ENCODE results near the gene SORBS1. TPM values are rescaled to one million over a fixed set of nuclear protein-coding genes. Genes with fewer than 3 reads are reported as not detected.
A peak's percentile ranks its signal among the peaks of the same experiment; 100 is the strongest.

The SORBS1 gene
- total and polyA plus RNA-seq, 2 of the 13 experiments (the other 11 are each of a cell fraction or from before 2014, with no cell fraction given): 16.8 to 39.8 TPM

DNA sequence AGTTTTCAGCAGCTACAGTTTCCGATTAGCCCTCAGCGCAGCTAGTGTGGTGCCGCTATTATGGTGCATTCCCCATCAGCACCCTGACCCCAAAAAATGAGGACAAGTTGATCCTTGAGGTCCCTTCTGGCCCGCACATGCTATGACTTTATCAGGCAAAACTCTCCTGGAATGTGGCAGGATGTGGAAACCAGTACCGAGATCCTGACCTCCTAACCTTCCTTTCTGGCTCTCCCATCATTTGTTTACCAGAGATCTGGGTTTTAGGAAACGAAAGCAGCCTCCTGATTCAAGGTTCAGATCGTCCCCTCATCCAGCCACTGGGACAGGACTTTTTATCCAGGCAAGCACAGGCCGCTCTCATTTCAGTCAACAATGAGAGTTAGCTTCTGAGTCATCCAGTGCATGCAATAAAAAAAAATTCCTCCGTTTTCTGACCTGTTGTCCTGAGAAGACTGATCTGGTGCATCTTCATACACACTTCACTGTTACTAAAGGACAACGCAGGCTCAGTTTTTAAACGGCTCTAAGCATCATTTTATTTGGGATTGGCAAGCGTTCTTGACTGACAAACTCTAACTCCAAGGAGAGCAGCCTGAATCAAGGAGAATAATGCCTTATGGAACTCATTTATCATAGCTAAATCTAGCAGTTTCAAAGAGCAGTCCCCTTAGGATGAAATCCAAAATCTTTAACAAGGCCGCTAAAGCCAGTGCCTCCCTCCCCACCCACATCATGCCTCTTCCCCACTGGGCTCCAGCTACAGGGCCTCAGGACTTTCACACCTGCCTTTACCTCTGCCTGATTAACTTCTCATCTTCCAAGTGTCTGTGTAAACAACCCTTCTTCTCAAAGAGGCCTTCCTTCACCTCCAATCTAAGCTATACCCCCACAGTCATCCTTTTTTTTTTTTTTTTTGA lies 287.5 kb downstream of the SORBS1 start (continued):
- TF ChIP-seq HMG20B (CRISPR knock-in tag; conservative IDR thresholded peaks at IDR 0.05) (peak; percentile 65), ARNT2 (CRISPR knock-in tag; IDR thresholded peaks at IDR 0.05; ENCODE audit: low read depth) (no peak), ZNF7 (CRISPR knock-in tag; IDR thresholded peaks at IDR 0.05) (no peak), AGO1 (IDR thresholded peaks at IDR 0.05; ENCODE audit: low read depth, low read length, poor library complexity, severe bottlenecking) (no peak), BORCS8-MEF2B (CRISPR knock-in tag; IDR thresholded peaks at IDR 0.05) (no peak; the same call in 1 of the 2 replicates), GATAD2A (CRISPR knock-in tag; IDR thresholded peaks at IDR 0.05) (peak; percentile 89), KAT8 (CRISPR knock-in tag; IDR thresholded peaks at IDR 0.05) (0 out of 2 replicates have a peak, but pooled peaks have one; percentile 42), ZMYM4 (CRISPR knock-in tag; IDR thresholded peaks at IDR 0.05) (peak; percentile 61), KDM3A (CRISPR knock-in tag; IDR thresholded peaks at IDR 0.05; ENCODE audit: low read depth) (no peak), NFKBIZ (CRISPR knock-in tag; IDR thresholded peaks at IDR 0.05) (peak; percentile 90; the same call in 1 of the 2 replicates), CBX5 (CRISPR knock-in tag; IDR thresholded peaks at IDR 0.05; ENCODE audit: borderline replicate concordance) (no peak), ZNF781 (CRISPR knock-in tag; IDR thresholded peaks at IDR 0.05; ENCODE audit: borderline replicate concordance, not compliant biosample characterization) (no peak), ZKSCAN8 (CRISPR knock-in tag; IDR thresholded peaks at IDR 0.05; ENCODE audit: borderline replicate concordance) (0 out of 2 replicates have a peak, but pooled peaks have one; percentile 65), ZSCAN9 (CRISPR knock-in tag; IDR thresholded peaks at IDR 0.05; ENCODE audit: borderline replicate concordance) (peak; percentile 43; the same call in 1 of the 2 replicates), MLLT10 (CRISPR knock-in tag; IDR thresholded peaks at IDR 0.05) (no peak)
- TF ChIP-seq, protein P1, sequence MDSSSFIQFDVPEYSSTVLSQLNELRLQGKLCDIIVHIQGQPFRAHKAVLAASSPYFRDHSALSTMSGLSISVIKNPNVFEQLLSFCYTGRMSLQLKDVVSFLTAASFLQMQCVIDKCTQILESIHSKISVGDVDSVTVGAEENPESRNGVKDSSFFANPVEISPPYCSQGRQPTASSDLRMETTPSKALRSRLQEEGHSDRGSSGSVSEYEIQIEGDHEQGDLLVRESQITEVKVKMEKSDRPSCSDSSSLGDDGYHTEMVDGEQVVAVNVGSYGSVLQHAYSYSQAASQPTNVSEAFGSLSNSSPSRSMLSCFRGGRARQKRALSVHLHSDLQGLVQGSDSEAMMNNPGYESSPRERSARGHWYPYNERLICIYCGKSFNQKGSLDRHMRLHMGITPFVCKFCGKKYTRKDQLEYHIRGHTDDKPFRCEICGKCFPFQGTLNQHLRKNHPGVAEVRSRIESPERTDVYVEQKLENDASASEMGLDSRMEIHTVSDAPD (CRISPR knock-in tag; IDR thresholded peaks at IDR 0.05): 0 out of 2 replicates have a peak, but pooled peaks have one; percentile 49
- TF ChIP-seq, protein P2, sequence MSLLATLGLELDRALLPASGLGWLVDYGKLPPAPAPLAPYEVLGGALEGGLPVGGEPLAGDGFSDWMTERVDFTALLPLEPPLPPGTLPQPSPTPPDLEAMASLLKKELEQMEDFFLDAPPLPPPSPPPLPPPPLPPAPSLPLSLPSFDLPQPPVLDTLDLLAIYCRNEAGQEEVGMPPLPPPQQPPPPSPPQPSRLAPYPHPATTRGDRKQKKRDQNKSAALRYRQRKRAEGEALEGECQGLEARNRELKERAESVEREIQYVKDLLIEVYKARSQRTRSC (CRISPR knock-in tag; IDR thresholded peaks at IDR 0.05; ENCODE audit: low read depth): no peak
- TF ChIP-seq, protein P3, sequence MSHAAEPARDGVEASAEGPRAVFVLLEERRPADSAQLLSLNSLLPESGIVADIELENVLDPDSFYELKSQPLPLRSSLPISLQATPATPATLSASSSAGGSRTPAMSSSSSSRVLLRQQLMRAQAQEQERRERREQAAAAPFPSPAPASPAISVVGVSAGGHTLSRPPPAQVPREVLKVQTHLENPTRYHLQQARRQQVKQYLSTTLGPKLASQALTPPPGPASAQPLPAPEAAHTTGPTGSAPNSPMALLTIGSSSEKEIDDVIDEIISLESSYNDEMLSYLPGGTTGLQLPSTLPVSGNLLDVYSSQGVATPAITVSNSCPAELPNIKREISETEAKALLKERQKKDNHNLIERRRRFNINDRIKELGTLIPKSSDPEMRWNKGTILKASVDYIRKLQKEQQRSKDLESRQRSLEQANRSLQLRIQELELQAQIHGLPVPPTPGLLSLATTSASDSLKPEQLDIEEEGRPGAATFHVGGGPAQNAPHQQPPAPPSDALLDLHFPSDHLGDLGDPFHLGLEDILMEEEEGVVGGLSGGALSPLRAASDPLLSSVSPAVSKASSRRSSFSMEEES (CRISPR knock-in tag; IDR thresholded peaks at IDR 0.05): peak; percentile 61
- TF ChIP-seq, protein P4, sequence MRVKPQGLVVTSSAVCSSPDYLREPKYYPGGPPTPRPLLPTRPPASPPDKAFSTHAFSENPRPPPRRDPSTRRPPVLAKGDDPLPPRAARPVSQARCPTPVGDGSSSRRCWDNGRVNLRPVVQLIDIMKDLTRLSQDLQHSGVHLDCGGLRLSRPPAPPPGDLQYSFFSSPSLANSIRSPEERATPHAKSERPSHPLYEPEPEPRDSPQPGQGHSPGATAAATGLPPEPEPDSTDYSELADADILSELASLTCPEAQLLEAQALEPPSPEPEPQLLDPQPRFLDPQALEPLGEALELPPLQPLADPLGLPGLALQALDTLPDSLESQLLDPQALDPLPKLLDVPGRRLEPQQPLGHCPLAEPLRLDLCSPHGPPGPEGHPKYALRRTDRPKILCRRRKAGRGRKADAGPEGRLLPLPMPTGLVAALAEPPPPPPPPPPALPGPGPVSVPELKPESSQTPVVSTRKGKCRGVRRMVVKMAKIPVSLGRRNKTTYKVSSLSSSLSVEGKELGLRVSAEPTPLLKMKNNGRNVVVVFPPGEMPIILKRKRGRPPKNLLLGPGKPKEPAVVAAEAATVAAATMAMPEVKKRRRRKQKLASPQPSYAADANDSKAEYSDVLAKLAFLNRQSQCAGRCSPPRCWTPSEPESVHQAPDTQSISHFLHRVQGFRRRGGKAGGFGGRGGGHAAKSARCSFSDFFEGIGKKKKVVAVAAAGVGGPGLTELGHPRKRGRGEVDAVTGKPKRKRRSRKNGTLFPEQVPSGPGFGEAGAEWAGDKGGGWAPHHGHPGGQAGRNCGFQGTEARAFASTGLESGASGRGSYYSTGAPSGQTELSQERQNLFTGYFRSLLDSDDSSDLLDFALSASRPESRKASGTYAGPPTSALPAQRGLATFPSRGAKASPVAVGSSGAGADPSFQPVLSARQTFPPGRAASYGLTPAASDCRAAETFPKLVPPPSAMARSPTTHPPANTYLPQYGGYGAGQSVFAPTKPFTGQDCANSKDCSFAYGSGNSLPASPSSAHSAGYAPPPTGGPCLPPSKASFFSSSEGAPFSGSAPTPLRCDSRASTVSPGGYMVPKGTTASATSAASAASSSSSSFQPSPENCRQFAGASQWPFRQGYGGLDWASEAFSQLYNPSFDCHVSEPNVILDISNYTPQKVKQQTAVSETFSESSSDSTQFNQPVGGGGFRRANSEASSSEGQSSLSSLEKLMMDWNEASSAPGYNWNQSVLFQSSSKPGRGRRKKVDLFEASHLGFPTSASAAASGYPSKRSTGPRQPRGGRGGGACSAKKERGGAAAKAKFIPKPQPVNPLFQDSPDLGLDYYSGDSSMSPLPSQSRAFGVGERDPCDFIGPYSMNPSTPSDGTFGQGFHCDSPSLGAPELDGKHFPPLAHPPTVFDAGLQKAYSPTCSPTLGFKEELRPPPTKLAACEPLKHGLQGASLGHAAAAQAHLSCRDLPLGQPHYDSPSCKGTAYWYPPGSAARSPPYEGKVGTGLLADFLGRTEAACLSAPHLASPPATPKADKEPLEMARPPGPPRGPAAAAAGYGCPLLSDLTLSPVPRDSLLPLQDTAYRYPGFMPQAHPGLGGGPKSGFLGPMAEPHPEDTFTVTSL (CRISPR knock-in tag; IDR thresholded peaks at IDR 0.05; ENCODE audit: borderline replicate concordance): peak; percentile 75; the same call in 1 of the 2 replicates
